Jurkat, Clone E6-1 (cell line): ENCODE data around the gene CHCHD3.

ENCODE experiments used
- DNase-seq: peaks from one replicate; pipeline ENCODE4 v3.0.0-alpha.2; 2011; ENCODE audit warnings: low read depth, low spot score
- H3K4me3 ChIP-seq: 2 replicates; pipeline ENCODE4 v1.5.1; 2011; ENCODE audit warnings: mild to moderate bottlenecking, low read length, control low read depth, moderate library complexity

Gene CHCHD3

GRCh38 chr7:132856416-132856815 is 225.5 kb downstream of the CHCHD3 start:
- no peak for DNase-seq
- no peak overlapping the region for H3K4me3 ChIP-seq

GRCh38 chr7:132855901-132856300 is 226.0 kb downstream of the CHCHD3 start:
- H3K4me3 ChIP-seq, result no peak overlapping the region
- no peak for DNase-seq

GRCh38 chr7:132854238-132854637 is 227.7 kb downstream of the CHCHD3 start:
- H3K4me3 ChIP-seq, result no peak overlapping the region
- no peak for DNase-seq

- DNase-seq, result no peak
- no peak overlapping the region for H3K4me3 ChIP-seq
These were observed 234.5 kb downstream of the CHCHD3 start for GRCh38 chr7:132847376-132847775.

GRCh38 chr7:132846086-132846485 is 235.8 kb downstream of the CHCHD3 start:
- DNase-seq, result no peak
- H3K4me3 ChIP-seq, result no peak overlapping the region

GRCh38 chr7:132842478-132842877 is 239.4 kb downstream of the CHCHD3 start:
- no peak overlapping the region for H3K4me3 ChIP-seq
- no peak for DNase-seq

- no peak overlapping the region for H3K4me3 ChIP-seq
- DNase-seq, result no peak
These were observed 241.7 kb downstream of the CHCHD3 start for GRCh38 chr7:132840199-132840598.

- no peak for DNase-seq
- H3K4me3 ChIP-seq, result no peak overlapping the region
These were observed 243.6 kb downstream of the CHCHD3 start for GRCh38 chr7:132838313-132838712.

- no peak for DNase-seq
- H3K4me3 ChIP-seq, result no peak overlapping the region
These were observed 244.4 kb downstream of the CHCHD3 start for GRCh38 chr7:132837529-132837928.

GRCh38 chr7:132836746-132837145 is 245.1 kb downstream of the CHCHD3 start:
- H3K4me3 ChIP-seq, result no peak overlapping the region
- no peak for DNase-seq

GRCh38 chr7:132830941-132831340 is 250.9 kb downstream of the CHCHD3 start:
- no peak for DNase-seq
- no peak overlapping the region for H3K4me3 ChIP-seq

- H3K4me3 ChIP-seq, result no peak overlapping the region
- DNase-seq, result no peak
These were observed 253.4 kb downstream of the CHCHD3 start for GRCh38 chr7:132828502-132828901.

- no peak overlapping the region for H3K4me3 ChIP-seq
- no peak for DNase-seq
These were observed 255.7 kb downstream of the CHCHD3 start for GRCh38 chr7:132825932-132826835.

GRCh38 chr7:132825222-132825621 is 256.7 kb downstream of the CHCHD3 start:
- H3K4me3 ChIP-seq, result no peak overlapping the region
- peak; percentile 52 for DNase-seq

- H3K4me3 ChIP-seq, result no peak overlapping the region
- DNase-seq, result no peak
These were observed 262.2 kb downstream of the CHCHD3 start for GRCh38 chr7:132819648-132820047.

GRCh38 chr7:132817949-132818348 is 263.9 kb downstream of the CHCHD3 start:
- no peak overlapping the region for H3K4me3 ChIP-seq
- DNase-seq, result no peak

GRCh38 chr7:132815696-132816311 is 266.1 kb downstream of the CHCHD3 start:
- no peak overlapping the region for H3K4me3 ChIP-seq
- no peak for DNase-seq

GRCh38 chr7:132815130-132815529 is 266.8 kb downstream of the CHCHD3 start:
- no peak for DNase-seq
- H3K4me3 ChIP-seq, result no peak overlapping the region

- DNase-seq, result no peak
- no peak overlapping the region for H3K4me3 ChIP-seq
These were observed 271.3 kb downstream of the CHCHD3 start for GRCh38 chr7:132810561-132810960.

GRCh38 chr7:132806834-132807233 is 275.1 kb downstream of the CHCHD3 start:
- no peak overlapping the region for H3K4me3 ChIP-seq
- no peak for DNase-seq

- no peak overlapping the region for H3K4me3 ChIP-seq
- no peak for DNase-seq
These were observed 276.1 kb downstream of the CHCHD3 start for GRCh38 chr7:132805766-132806165.
